Left lobe of liver (tissue), 2 donors: ENCODE data around the gene PTPRQ. TPM values are rescaled to one million over a fixed set of nuclear protein-coding genes. Genes with fewer than 3 reads are reported as not detected.

Source experiments
- ATAC-seq: fragments of 200-7000 bp; cut with Tn5 transposase; one replicate; pipeline ENCODE4 v1.9.1; 2020; ENCODE audit warnings: mild to moderate bottlenecking, moderate library complexity
- DNase-seq: peaks from one replicate; pipeline ENCODE4 v3.0.0-alpha.2; 2020; ENCODE audit warnings: low spot score
- total RNA-seq: library from RNA; stranded (reverse); gene quantifications from one replicate; pipeline ENCODE4 v1.2.1, GENCODE V29; 2021
- donor health status: DM: no; HTN: no; CAD: no; lungs with moderate emphysema.
- donor health status: DM: no; HTN: yes; CAD: no.

The PTPRQ gene
- total RNA-seq, 1 donor from 2014 or later = 0.30 TPM

DNA sequence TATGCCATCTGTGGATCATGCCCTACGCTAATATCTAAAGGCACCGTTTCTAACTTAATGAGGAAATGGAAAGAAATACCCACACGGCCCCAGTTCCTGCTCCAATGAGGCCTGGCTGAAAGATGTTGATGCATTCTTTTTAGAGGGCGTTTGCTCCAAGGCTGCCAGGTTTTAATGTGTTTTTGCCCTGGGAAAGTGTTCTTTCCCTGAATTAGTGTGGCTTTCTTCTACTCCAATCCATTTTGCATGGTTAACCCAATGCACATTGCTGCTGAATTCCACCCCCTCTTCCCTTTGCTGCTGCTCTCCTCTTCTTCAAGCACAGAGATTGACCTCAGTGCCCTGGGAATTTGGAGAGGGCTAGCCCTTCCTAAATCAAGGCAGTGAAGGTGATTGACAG is 273.8 kb downstream of the PTPRQ start:
- ATAC-seq (no peak), DNase-seq (no peak)

GRCh38 chr12:80720516-80720915 is 276.5 kb downstream of the PTPRQ start:
- no peak for ATAC-seq

GRCh38 chr12:80721326-80721725 is 277.3 kb downstream of the PTPRQ start:
- DNase-seq (no peak), ATAC-seq (no peak)

More at GRCh38 chr12:80720516-80720915, 276.5 kb downstream of the PTPRQ start:
- DNase-seq = no peak
